RWPE1 (cell line): ENCODE measurements around the gene GLI1.
"Not testable (repeated sequence)": the region's sequence is repeated elsewhere in the genome, so short reads cannot be mapped to it uniquely, and the experiment has no call there.

Source experiments
- CTCF ChIA-PET: fragments of 350-600 bp; sonication (Branson Sonifier 250); formaldehyde crosslinking; extraction: SDS; loops from one replicate; lab custom pipeline; 2021; lab: Yijun Ruan, JAX
- POLR2A ChIA-PET: fragments of 400-600 bp; formaldehyde crosslinking; extraction: SDS; loops from one replicate; lab custom pipeline; 2020; ENCODE audit warnings: antibody characterized with exemption; ENCODE audit not compliant: low non-redundant PET; lab: Yijun Ruan, JAX
- DNase-seq: peaks from one replicate; pipeline ENCODE4 v3.0.0; 2012; ENCODE audit warnings: low spot score
- H3K27ac ChIP-seq: fragments of 450-650 bp; 2 replicates; pipeline ENCODE4 v1.5.1; 2017
- TF ChIP-seq, protein P1 (sequence below): fragments of 450-650 bp; conservative IDR thresholded peaks from 2 replicates; pipeline ENCODE4 v1.5.1; 2017; ENCODE audit warnings: low read depth, mild to moderate bottlenecking

The GLI1 gene

GRCh38 chr12:57513266-57513665, 53.7 kb downstream of the GLI1 start:
- no peak for DNase-seq
- ChIA-PET CTCF (no interaction called here), POLR2A (no interaction called here)
- TF ChIP-seq, protein P1, sequence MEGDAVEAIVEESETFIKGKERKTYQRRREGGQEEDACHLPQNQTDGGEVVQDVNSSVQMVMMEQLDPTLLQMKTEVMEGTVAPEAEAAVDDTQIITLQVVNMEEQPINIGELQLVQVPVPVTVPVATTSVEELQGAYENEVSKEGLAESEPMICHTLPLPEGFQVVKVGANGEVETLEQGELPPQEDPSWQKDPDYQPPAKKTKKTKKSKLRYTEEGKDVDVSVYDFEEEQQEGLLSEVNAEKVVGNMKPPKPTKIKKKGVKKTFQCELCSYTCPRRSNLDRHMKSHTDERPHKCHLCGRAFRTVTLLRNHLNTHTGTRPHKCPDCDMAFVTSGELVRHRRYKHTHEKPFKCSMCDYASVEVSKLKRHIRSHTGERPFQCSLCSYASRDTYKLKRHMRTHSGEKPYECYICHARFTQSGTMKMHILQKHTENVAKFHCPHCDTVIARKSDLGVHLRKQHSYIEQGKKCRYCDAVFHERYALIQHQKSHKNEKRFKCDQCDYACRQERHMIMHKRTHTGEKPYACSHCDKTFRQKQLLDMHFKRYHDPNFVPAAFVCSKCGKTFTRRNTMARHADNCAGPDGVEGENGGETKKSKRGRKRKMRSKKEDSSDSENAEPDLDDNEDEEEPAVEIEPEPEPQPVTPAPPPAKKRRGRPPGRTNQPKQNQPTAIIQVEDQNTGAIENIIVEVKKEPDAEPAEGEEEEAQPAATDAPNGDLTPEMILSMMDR: no peak
- no peak overlapping the region; the same call in 1 of the 2 replicates for H3K27ac ChIP-seq

GRCh38 chr12:57513677-57514076, 54.1 kb downstream of the GLI1 start:
- POLR2A ChIA-PET, CTCF ChIA-PET: not testable (repeated sequence)

GRCh38 chr12:57514246-57514645, 54.7 kb downstream of the GLI1 start:
- POLR2A ChIA-PET: interaction anchor here (0.6 to 0.7 kb wide), 2 partner anchors 20 to 55 kb away, joined by 3 read pairs; no protein-coding TSS in a partner anchor
- peak overlapping the region; percentile 64 for H3K27ac ChIP-seq
- DNase-seq, CTCF ChIA-PET: not testable (repeated sequence)

More at GRCh38 chr12:57513677-57514076, 54.1 kb downstream of the GLI1 start:
- not testable (repeated sequence) for DNase-seq, H3K27ac ChIP-seq

GRCh38 chr12:57514720-57515407, 55.3 kb downstream of the GLI1 start:
- TF ChIP-seq, protein P1: no peak
- H3K27ac ChIP-seq: peak overlapping the region; percentile 64
- DNase-seq: no peak
- CTCF ChIA-PET: interaction anchor here (0.7 kb wide), 1 partner anchor 53 kb away, joined by 3 read pairs; no protein-coding TSS in a partner anchor
- POLR2A ChIA-PET: interaction anchor here (0.7 kb wide), 1 partner anchor 56 kb away, joined by 3 read pairs; no protein-coding TSS in a partner anchor

DNA sequence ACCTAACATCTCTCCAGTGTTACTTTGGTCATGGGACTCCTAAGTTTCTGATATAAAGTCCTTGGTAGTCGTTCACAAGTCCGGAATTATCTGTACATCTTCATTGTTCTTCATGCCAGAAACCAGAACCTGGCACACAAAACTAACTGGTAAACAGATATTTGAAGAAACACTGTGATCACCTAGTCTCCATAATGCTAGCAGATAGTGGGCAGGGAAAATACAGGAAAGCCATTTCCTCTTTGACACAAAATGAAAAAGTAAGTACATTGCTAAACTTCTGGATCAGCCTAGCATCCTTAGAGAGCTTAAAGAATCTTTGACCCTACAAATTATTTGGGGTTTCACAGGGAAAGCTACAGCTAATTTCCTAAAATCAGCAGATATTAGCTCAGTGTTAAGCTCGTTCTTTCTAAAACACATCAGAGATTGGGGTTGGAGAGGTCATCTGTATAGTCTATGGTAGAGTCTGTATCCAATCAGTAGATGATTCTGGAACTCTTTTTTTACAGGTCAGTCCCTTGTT, 55.9 kb downstream of the GLI1 start:
- ChIA-PET POLR2A (interaction anchor here (0.8 kb wide), 1 partner anchor 232 kb away, joined by 3 read pairs; no protein-coding TSS in a partner anchor), CTCF (interaction anchor here (0.7 kb wide), 1 partner anchor 53 kb away, joined by 3 read pairs; no protein-coding TSS in a partner anchor)
- TF ChIP-seq, protein P1: no peak
- peak overlapping the region; percentile 64 for H3K27ac ChIP-seq
- no peak for DNase-seq

DNA sequence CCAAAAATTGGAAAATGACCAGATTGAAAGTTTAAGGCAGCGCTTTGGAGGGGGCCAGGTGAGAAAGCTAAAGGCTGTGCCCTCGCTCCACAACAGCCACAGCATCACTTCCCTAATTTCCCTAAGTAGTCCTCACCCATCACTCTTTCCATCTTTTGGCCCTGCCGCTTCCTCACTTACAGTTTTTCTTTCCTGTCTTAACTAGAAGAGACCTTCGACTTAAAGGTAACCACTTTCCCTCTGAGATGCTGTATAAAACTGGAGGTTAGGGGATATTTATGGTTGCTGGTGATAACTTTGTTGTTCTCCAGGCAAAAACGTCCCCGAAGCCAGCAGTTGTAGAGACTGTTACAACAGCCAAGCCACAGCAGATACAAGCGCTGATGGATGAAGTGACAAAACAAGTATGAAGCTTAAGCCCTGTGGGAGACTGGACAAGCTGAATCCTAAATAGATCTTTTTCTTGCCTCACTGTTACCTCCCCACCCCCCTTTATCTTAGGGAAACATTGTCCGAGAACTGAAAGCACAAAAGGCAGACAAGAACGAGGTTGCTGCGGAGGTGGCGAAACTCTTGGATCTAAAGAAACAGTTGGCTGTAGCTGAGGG, 56.5 kb downstream of the GLI1 start:
- no peak for DNase-seq
- ChIA-PET POLR2A (interaction anchor here (0.8 kb wide), 1 partner anchor 232 kb away, joined by 3 read pairs; no protein-coding TSS in a partner anchor), CTCF (interaction anchor here (1.1 kb wide), 1 partner anchor 61 kb away, joined by 3 read pairs; the partner anchor contains the start of gene INHBE)
- no peak overlapping the region for H3K27ac ChIP-seq
- TF ChIP-seq, protein P1: no peak

GRCh38 chr12:57516617-57517153, 57.1 kb downstream of the GLI1 start:
- no peak for DNase-seq
- TF ChIP-seq, protein P1: no peak
- ChIA-PET CTCF (interaction anchor here (0.5 to 1.1 kb wide), 2 partner anchors 17 to 61 kb away, joined by 3 read pairs; partner anchors contain the start of gene INHBE), POLR2A (no interaction called here)
- peak overlapping the region; percentile 74 for H3K27ac ChIP-seq
